Adrenal gland (tissue), 12 donors: Measurements from ENCODE around the gene RIMBP2. TPM values are rescaled to one million over a fixed set of nuclear protein-coding genes. Genes with fewer than 3 reads are reported as not detected.

Source experiments
- DNase-seq, 7 donors: peaks; one replicate each; pipeline ENCODE4 v3.0.0-alpha.2; 2019 to 2020
- H3K27ac ChIP-seq, 5 donors: fragments of 200-600 bp; sonication (generic) in 4 of 5; 1 replicate in 3 of 5; 2 replicates in 2 of 5; pipeline versions ENCODE4 v1.5.1 to v1.8.0; 2016 to 2020; ENCODE audit warnings: mild to moderate bottlenecking in 1 of 5
- H3K27me3 ChIP-seq: fragments of 200-600 bp; 2 replicates; pipeline ENCODE4 v1.8.0; 2021
- H3K36me3 ChIP-seq, 2 donors: fragments of 200-600 bp; replicated peaks in 1 of 2; 1 replicate in 1 of 2; 2 replicates in 1 of 2; pipeline versions ENCODE4 v1.5.1 to v1.8.0; 2018 to 2022
- H3K4me1 ChIP-seq, 2 donors: fragments of 200-600 bp; replicated peaks in 1 of 2; 1 replicate in 1 of 2; 2 replicates in 1 of 2; pipeline versions ENCODE4 v1.5.1 to v1.8.0; 2018 to 2021
- H3K4me3 ChIP-seq, 4 donors: fragments of 200-600 bp; sonication (generic) in 3 of 4; one replicate each; pipeline ENCODE4 v1.5.1; 2016 to 2018
- H3K9me3 ChIP-seq, 3 donors: fragments of 200-600 bp; sonication (generic) in 1 of 3; replicated peaks in 1 of 3; 1 replicate in 2 of 3; 2 replicates in 1 of 3; pipeline versions ENCODE4 v1.5.1 to v1.8.0; 2016 to 2021
- CTCF ChIP-seq, 6 experiments: fragments of 450-650 bp in 4 of 6; fragments of 200-600 bp in 2 of 6; sonication (generic) in 1 of 6; IDR thresholded peaks; 1 replicate in 5 of 6; 2 replicates in 1 of 6; pipeline versions ENCODE4 v1.5.1 to v1.8.0; 2016 to 2021; ENCODE audit warnings: antibody characterized with exemption in 6 of 6, mild to moderate bottlenecking in 2 of 6, moderate library complexity in 1 of 6
- POLR2A ChIP-seq, 2 donors: fragments of 450-650 bp; IDR thresholded peaks; one replicate each; pipeline ENCODE4 v1.6.1; 2017; ENCODE audit warnings: antibody characterized with exemption in 2 of 2, mild to moderate bottlenecking in 2 of 2, moderate library complexity in 1 of 2
- WGBS, 4 donors: extraction: QIAGEN DNeasy Blood & Tissue Kit in 2 of 4; methylation state at CpG; one replicate each; pipeline versions ENCODE4 v1.1.5 to v1.1.7; 2013 to 2017; 5-methylcytosine and 5-hydroxymethylcytosine counted together
- intact Hi-C, 2 donors: fragments of 100-400 bp; cut with DNase I; formaldehyde crosslinking; loops; one replicate each; pipeline versions ENCODE4 v1.14.1 to v1.15.0; 2022 to 2023
- polyA plus RNA-seq, 3 donors: library from polyadenylated mRNA; stranded (reverse); fragments of 200-250 nt in 2 of 3; fragments of 350-450 nt in 1 of 3; fragmentation: Illumina TruSeq in 1 of 3; extraction: RNeasy Lipid Tissue Mini Kit (QIAGEN cat#74804) in 1 of 3; gene quantifications; one replicate each; pipeline ENCODE4 v1.2.3, GENCODE V29; 2013 to 2014
- total RNA-seq, 9 donors: library from RNA; depleted of rRNA in 4 of 9; stranded (reverse); fragments of >200 nt in 4 of 9; fragments of 120-200 nt in 1 of 9; fragmentation: NEBNext Ultra II Directional in 1 of 9; extraction: Animal tissue kit (Norgen Biotek cat#: 25700) in 1 of 9; gene quantifications; one replicate each; pipeline versions ENCODE4 v1.1.0 to v1.2.4, GENCODE V29; 2013 to 2023
- donor health status: healthy with polysubstance abuse.
- donor health status: Bipolar disorder and iron deficiency.
- donor health status: DM: yes; HTN: yes; CAD: no.
- donor health status: DM: no; HTN: no; CAD: no.
- donor health status: DM: no; HTN: no; CAD: no.
- donor health status: DM: yes; HTN: yes; CAD: no.

Gene RIMBP2
- total and polyA plus RNA-seq, 12 donors = 0.18 to 23.9 (median 6.3) TPM; not detected in 2

GRCh38 chr12:130645751-130646150, 70.3 kb downstream of the RIMBP2 start:
- H3K27me3 ChIP-seq = no peaks in the 10 kb centered on the region
- no peaks in the 10 kb centered on the region for H3K4me1 ChIP-seq
- H3K27ac ChIP-seq = no peak overlapping the region
- H3K9me3 ChIP-seq = no peaks in the 10 kb centered on the region
- intact Hi-C loops = no loop called here
- DNase-seq = no peak
- H3K4me3 ChIP-seq = no peak overlapping the region
- no peaks in the 10 kb centered on the region for H3K36me3 ChIP-seq
- 36 to 77% (median 72%) methylated on average over 2 of the region's 2 CpGs for WGBS, 4 donors
- no peak for TF ChIP-seq POLR2A (IDR thresholded peaks at IDR 0.05)
- TF ChIP-seq CTCF (IDR thresholded peaks at IDR 0.05) = no peak

GRCh38 chr12:130644566-130644965, 71.5 kb downstream of the RIMBP2 start:
- Histone ChIP-seq H3K4me3 (no peak overlapping the region), H3K9me3 (no peaks in the 10 kb centered on the region), H3K27ac (no peak overlapping the region), H3K4me1 (no peaks in the 10 kb centered on the region), H3K36me3 (no peaks in the 10 kb centered on the region), H3K27me3 (no peaks in the 10 kb centered on the region)
- WGBS, 4 donors = 78 to 89% (median 83%) methylated on average over 10 to 13 of the region's 13 CpGs
- intact Hi-C loops = no loop called here
- no peak for DNase-seq
- no peak for TF ChIP-seq CTCF (IDR thresholded peaks at IDR 0.05)
- TF ChIP-seq POLR2A (IDR thresholded peaks at IDR 0.05) = no peak

- Histone ChIP-seq H3K36me3 (no peaks in the 10 kb centered on the region), H3K9me3 (no peaks in the 10 kb centered on the region), H3K4me3 (no peak overlapping the region), H3K27ac (no peak overlapping the region), H3K27me3 (no peaks in the 10 kb centered on the region), H3K4me1 (no peaks in the 10 kb centered on the region)
- WGBS, 4 donors = 75 to 82% (median 80%) methylated on average over 9 to 12 of the region's 12 CpGs
- intact Hi-C loops = no loop called here
- DNase-seq = peak in 1 of 7 donors; percentile 27
- TF ChIP-seq CTCF (IDR thresholded peaks at IDR 0.05) (no peak), POLR2A (IDR thresholded peaks at IDR 0.05) (no peak)
Observed at GRCh38 chr12:130644146-130644545, 72.0 kb downstream of the RIMBP2 start.

GRCh38 chr12:130642856-130643255, 73.2 kb downstream of the RIMBP2 start:
- H3K4me1 ChIP-seq = no peaks in the 10 kb centered on the region
- intact Hi-C loops = no loop called here
- no peak for TF ChIP-seq CTCF (IDR thresholded peaks at IDR 0.05)
- no peak for TF ChIP-seq POLR2A (IDR thresholded peaks at IDR 0.05)
- H3K9me3 ChIP-seq = no peaks in the 10 kb centered on the region
- no peaks in the 10 kb centered on the region for H3K27me3 ChIP-seq
- WGBS, 4 donors = 80 to 89% (median 80%) methylated on average over 13 to 15 of the region's 15 CpGs
- no peak for DNase-seq
- H3K36me3 ChIP-seq = no peaks in the 10 kb centered on the region
- H3K27ac ChIP-seq = no peak overlapping the region
- no peak overlapping the region for H3K4me3 ChIP-seq
